Mesenchymal stem cell (in vitro differentiated cells and primary cell): Measurements from ENCODE around the gene OGFR. TPM values are rescaled to one million over a fixed set of nuclear protein-coding genes. Genes with fewer than 3 reads are reported as not detected.

Experiments
- small RNA-seq: library from polyadenylated mRNA; stranded (forward); fragments of <200 nt; extraction: miRNeasy Mini kit (QIAGEN cat#:217004); gene quantifications from one replicate; pipeline ENCODE3, GENCODE V24; 2013; ENCODE audit warnings: low read depth

The OGFR gene

Small RNAs within 50 kb of the gene (small RNA-seq; reads per million reads assigned to genes)
- gene DPH3P1, result not detected
